HepG2 (cell line): ENCODE measurements around the gene CKB. TPM values are rescaled to one million over a fixed set of nuclear protein-coding genes. Genes with fewer than 3 reads are reported as not detected.

Experiments
- ATAC-seq: fragments of 200-7000 bp; cut with Tn5 transposase; 3 replicates; pipeline ENCODE4 v1.9.1; 2020; ENCODE audit warnings: mild to moderate bottlenecking, moderate library complexity
- BruUV-seq: library from RNA; stranded (reverse); fragments of 400-500 nt; replicated peaks from 2 replicates; lab custom pipeline; 2021; lab: Mats Ljungman, UMichigan
- CTCF ChIA-PET: fragments of 300-600 bp; formaldehyde crosslinking; extraction: SDS; loops from one replicate; lab custom pipeline; 2021; ENCODE audit warnings: low total read pairs, inconsistent platforms, low intra/inter-chr PET ratio; lab: Yijun Ruan, JAX
- POLR2A ChIA-PET: fragments of 350-600 bp; sonication (Branson Sonifier 250); formaldehyde crosslinking; loops from one replicate; lab custom pipeline; 2020; ENCODE audit warnings: antibody characterized with exemption, inconsistent platforms; lab: Yijun Ruan, JAX
- DNase-seq: peaks from one replicate; pipeline ENCODE4 v3.0.0-alpha.2; 2015; ENCODE audit warnings: low spot score
- FAIRE-seq: peaks from 3 replicates; lab custom pipeline; 2011; peaks lifted over from hg19 to GRCh38; lab: Jason Lieb, UNC
- H2AFZ ChIP-seq: one replicate; pipeline ENCODE4 v1.6.1; 2011; ENCODE audit warnings: low read length, inconsistent platforms
- H3K27ac ChIP-seq: fragments of 300-600 bp; 3 replicates; pipeline ENCODE4 v1.8.0; 2011; ENCODE audit warnings: mixed run types, mild to moderate bottlenecking, mixed read lengths, low read length, inconsistent platforms; ENCODE audit not compliant: insufficient read depth; ENCODE audit errors: extremely low read length
- H3K27me3 ChIP-seq, 2 experiments: fragments of 200-600 bp in 1 of 2; 2 replicates in 1 of 2; 3 replicates in 1 of 2; pipeline versions ENCODE4 v1.6.0 to v1.8.0; 2011; ENCODE audit warnings: low read length in 2 of 2, mild to moderate bottlenecking in 2 of 2, moderate library complexity in 2 of 2, inconsistent platforms in 1 of 2; ENCODE audit not compliant: insufficient read depth in 2 of 2, control insufficient read depth in 1 of 2
- H3K36me3 ChIP-seq, 2 experiments: fragments of 200-600 bp in 1 of 2; replicated peaks in 1 of 2; 2 replicates in 1 of 2; 3 replicates in 1 of 2; pipeline versions ENCODE4 v1.5.1 to v1.8.0; 2011; ENCODE audit warnings: low read length in 2 of 2, inconsistent platforms in 1 of 2; ENCODE audit not compliant: insufficient read depth in 2 of 2, control insufficient read depth in 1 of 2
- H3K4me1 ChIP-seq: 2 replicates; pipeline ENCODE4 v1.5.1; 2012; ENCODE audit warnings: low read length, inconsistent platforms; ENCODE audit not compliant: insufficient read depth
- H3K4me2 ChIP-seq: 2 replicates; pipeline ENCODE4 v1.6.0; 2011; ENCODE audit warnings: low read depth, low read length, inconsistent platforms
- H3K4me3 ChIP-seq, 3 experiments: fragments of 200-600 bp in 1 of 3; sonication (generic), shearing (Covaris generic) in 1 of 3; replicated peaks in 1 of 3; 2 replicates each; pipeline ENCODE4 v1.5.1; 2011 to 2016; ENCODE audit warnings: low read length in 3 of 3, inconsistent platforms in 2 of 3, low read depth in 2 of 3, mild to moderate bottlenecking in 2 of 3, control low read depth in 1 of 3, mixed read lengths in 1 of 3; ENCODE audit not compliant: insufficient read depth in 1 of 3
- H3K79me2 ChIP-seq: one replicate; pipeline ENCODE4 v1.6.1; 2011; ENCODE audit warnings: low read length, inconsistent platforms; ENCODE audit not compliant: insufficient read depth
- H3K9ac ChIP-seq: 2 replicates; pipeline ENCODE4 v1.6.0; 2011; ENCODE audit warnings: mild to moderate bottlenecking, low read depth, low read length, inconsistent platforms; ENCODE audit not compliant: insufficient read depth
- H3K9me3 ChIP-seq: 2 replicates; pipeline ENCODE4 v1.5.1; 2012; ENCODE audit warnings: mild to moderate bottlenecking, low read length
- H4K20me1 ChIP-seq: 2 replicates; pipeline ENCODE4 v1.6.0; 2011; ENCODE audit warnings: inconsistent platforms, mild to moderate bottlenecking, low read length, moderate library complexity; ENCODE audit not compliant: insufficient read depth
- CCAR2 ChIP-seq: fragments of 200-400 bp; formaldehyde crosslinking; optimal IDR thresholded peaks from 2 replicates; pipeline ENCODE3; 2018; ENCODE audit warnings: low read depth, mild to moderate bottlenecking, low read length, moderate library complexity
- JUND ChIP-seq: sonication (generic); formaldehyde crosslinking; IDR thresholded peaks from 2 replicates; pipeline ENCODE4 v1.8.0; 2022; ENCODE audit warnings: mild to moderate bottlenecking, missing genetic modification reagents
- MED13 ChIP-seq: sonication (generic); formaldehyde crosslinking; IDR thresholded peaks from 2 replicates; pipeline ENCODE4 v1.5.0; 2020; ENCODE audit warnings: missing genetic modification reagents
- TBL1XR1 ChIP-seq: fragments of 150-350 bp; IDR thresholded peaks from 2 replicates; pipeline ENCODE4 v1.6.1; 2014; ENCODE audit warnings: borderline replicate concordance, low read length; ENCODE audit not compliant: partially characterized antibody
- ZEB1 ChIP-seq: IDR thresholded peaks from 2 replicates; pipeline ENCODE4 v1.6.1; 2012; ENCODE audit warnings: mild to moderate bottlenecking, low read depth, inconsistent platforms; ENCODE audit not compliant: insufficient replicate concordance
- ZNF407 ChIP-seq: sonication (generic); formaldehyde crosslinking; IDR thresholded peaks from one replicate; pipeline ENCODE4 v1.5.1; 2020; ENCODE audit warnings: mild to moderate bottlenecking, missing genetic modification reagents; ENCODE audit errors: not compliant biosample characterization
- ZNF567 ChIP-seq: sonication (generic); formaldehyde crosslinking; IDR thresholded peaks from 2 replicates; pipeline ENCODE4 v1.8.1; 2023; ENCODE audit warnings: mild to moderate bottlenecking, missing genetic modification reagents, borderline replicate concordance
- WGBS: methylation state at CpG from one replicate; pipeline ENCODE4 v1.1.6; 2017; ENCODE audit warnings: low lambda C conversion rate; 5-methylcytosine and 5-hydroxymethylcytosine counted together
- in situ Hi-C: cut with HindIII; loops from 2 replicates; pipeline ENCODE4 v1.10.0; 2017; ENCODE audit warnings: low pct_unique_long_range_greater_than_20kb; ENCODE audit not compliant: extremely low pct_ligation_motif_present
- intact Hi-C: fragments of 100-400 bp; cut with micrococcal nuclease; formaldehyde crosslinking; loops from one replicate; pipeline ENCODE4 v1.10.0; 2022; ENCODE audit not compliant: unreplicated experiment
- polyA plus RNA-seq, 8 experiments: library from polyadenylated mRNA; depleted of rRNA in 3 of 8; stranded (reverse) in 7 of 8; unstranded in 1 of 8; fragments of >200 nt; fragmentation: Illumina TruSeq in 4 of 8; extraction: Trizol in 4 of 8; gene quantifications; 2 replicates each; pipeline versions ENCODE4 v1.2.1 to v1.2.3, GENCODE V29; 2011 to 2016; ENCODE audit warnings: low read depth in 4 of 8, missing spikeins in 1 of 8, mixed read lengths in 1 of 8; ENCODE audit not compliant: insufficient read depth in 1 of 8
- total RNA-seq, 5 experiments: library from RNA; depleted of rRNA; stranded (reverse); fragments of >200 nt; fragmentation: Illumina TruSeq; extraction: Trizol; gene quantifications; 2 replicates each; pipeline ENCODE4 v1.2.3, GENCODE V29; 2016; ENCODE audit warnings: low read depth in 1 of 5
- TF ChIP-seq, protein P1 (sequence below): sonication (generic); formaldehyde crosslinking; IDR thresholded peaks from 2 replicates; pipeline ENCODE4 v1.4.0; 2020; ENCODE audit warnings: missing genetic modification reagents

The CKB gene
- total and polyA plus RNA-seq, 2 of the 13 experiments (the other 11 are each of a cell fraction or from before 2014, with no cell fraction given) = 82.3 to 217 TPM

DNA sequence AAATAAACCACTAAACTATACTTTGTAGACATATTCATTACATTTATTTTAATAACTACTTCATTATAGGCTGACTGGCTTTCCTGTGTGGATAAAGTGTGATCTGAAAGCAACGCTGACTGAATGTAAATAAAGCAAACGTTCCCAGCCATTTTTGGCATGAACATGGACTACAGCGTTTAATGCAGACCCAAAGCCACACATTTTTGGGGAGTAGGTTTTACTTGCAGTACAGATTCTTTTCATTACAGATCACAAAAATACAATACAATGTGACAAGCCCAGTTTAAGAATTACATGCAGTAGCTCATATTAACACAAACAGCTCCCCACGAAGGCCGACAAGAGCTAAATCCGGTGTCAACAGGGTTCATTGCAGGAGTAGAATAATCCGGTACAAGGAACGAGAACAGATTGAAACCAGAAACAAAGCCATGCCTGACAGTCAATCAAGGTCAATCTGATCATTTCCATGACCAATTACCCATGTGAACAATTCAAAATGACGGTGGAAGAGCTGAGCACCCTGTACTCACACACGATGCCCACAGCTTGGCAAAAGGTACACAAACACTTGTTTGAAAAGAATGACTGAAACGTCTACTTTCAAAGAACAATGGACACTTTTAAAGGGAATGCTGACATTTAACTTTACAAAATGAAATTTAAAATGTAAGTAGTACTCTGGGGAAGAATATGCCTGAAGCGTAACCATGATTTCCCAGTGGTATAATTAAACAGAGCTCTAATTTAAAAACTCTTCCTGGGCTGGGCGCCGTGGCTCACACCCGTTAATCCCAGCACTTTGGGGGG is 34.5 kb upstream of the CKB start:
- Histone ChIP-seq H2AFZ (no peak overlapping the region), H3K36me3 (peaks cover 6 to 26% of the 10 kb centered on the region in 2 experiments; a peak in 3 of 5 replicates), H4K20me1 (peaks cover 14% of the 10 kb centered on the region; the same call in 1 of the 2 replicates), H3K27ac (no peak overlapping the region), H3K9ac (no peak overlapping the region), H3K4me1 (peaks cover 36% of the 10 kb centered on the region), H3K79me2 (peaks cover 50% of the 10 kb centered on the region), H3K4me2 (no peak overlapping the region), H3K9me3 (no peaks in the 10 kb centered on the region), H3K4me3 (no peak overlapping the region), H3K27me3 (no peaks in the 10 kb centered on the region)
- no peak for DNase-seq
- intact Hi-C loops (no loop called here), in situ Hi-C loops (no loop called here)
- ChIA-PET CTCF (no interaction called here), POLR2A (no interaction called here)
- no peak for ATAC-seq
- no peak for FAIRE-seq
- 87% methylated on average over 15 of the region's 15 CpGs for WGBS
- TF ChIP-seq ZEB1 = no peak
- TF ChIP-seq ZNF567 (CRISPR knock-in tag) = no peak
- no peak for TF ChIP-seq JUND (CRISPR knock-in tag)
- no peak for TF ChIP-seq ZNF407
- TF ChIP-seq MED13 (CRISPR knock-in tag) = no peak
- TF ChIP-seq, protein P1, sequence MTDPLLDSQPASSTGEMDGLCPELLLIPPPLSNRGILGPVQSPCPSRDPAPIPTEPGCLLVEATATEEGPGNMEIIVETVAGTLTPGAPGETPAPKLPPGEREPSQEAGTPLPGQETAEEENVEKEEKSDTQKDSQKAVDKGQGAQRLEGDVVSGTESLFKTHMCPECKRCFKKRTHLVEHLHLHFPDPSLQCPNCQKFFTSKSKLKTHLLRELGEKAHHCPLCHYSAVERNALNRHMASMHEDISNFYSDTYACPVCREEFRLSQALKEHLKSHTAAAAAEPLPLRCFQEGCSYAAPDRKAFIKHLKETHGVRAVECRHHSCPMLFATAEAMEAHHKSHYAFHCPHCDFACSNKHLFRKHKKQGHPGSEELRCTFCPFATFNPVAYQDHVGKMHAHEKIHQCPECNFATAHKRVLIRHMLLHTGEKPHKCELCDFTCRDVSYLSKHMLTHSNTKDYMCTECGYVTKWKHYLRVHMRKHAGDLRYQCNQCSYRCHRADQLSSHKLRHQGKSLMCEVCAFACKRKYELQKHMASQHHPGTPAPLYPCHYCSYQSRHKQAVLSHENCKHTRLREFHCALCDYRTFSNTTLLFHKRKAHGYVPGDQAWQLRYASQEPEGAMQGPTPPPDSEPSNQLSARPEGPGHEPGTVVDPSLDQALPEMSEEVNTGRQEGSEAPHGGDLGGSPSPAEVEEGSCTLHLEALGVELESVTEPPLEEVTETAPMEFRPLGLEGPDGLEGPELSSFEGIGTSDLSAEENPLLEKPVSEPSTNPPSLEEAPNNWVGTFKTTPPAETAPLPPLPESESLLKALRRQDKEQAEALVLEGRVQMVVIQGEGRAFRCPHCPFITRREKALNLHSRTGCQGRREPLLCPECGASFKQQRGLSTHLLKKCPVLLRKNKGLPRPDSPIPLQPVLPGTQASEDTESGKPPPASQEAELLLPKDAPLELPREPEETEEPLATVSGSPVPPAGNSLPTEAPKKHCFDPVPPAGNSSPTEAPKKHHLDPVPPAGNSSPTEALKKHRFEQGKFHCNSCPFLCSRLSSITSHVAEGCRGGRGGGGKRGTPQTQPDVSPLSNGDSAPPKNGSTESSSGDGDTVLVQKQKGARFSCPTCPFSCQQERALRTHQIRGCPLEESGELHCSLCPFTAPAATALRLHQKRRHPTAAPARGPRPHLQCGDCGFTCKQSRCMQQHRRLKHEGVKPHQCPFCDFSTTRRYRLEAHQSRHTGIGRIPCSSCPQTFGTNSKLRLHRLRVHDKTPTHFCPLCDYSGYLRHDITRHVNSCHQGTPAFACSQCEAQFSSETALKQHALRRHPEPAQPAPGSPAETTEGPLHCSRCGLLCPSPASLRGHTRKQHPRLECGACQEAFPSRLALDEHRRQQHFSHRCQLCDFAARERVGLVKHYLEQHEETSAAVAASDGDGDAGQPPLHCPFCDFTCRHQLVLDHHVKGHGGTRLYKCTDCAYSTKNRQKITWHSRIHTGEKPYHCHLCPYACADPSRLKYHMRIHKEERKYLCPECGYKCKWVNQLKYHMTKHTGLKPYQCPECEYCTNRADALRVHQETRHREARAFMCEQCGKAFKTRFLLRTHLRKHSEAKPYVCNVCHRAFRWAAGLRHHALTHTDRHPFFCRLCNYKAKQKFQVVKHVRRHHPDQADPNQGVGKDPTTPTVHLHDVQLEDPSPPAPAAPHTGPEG = no peak
- no peak for TF ChIP-seq CCAR2
- TF ChIP-seq TBL1XR1 = no peak
- BruUV-seq = no TSS peak
